Lung (tissue), 12 donors: ENCODE measurements around the gene LIPC. TPM values are rescaled to one million over a fixed set of nuclear protein-coding genes. Genes with fewer than 3 reads are reported as not detected.

Source experiments
- ATAC-seq: fragments of 200-7000 bp; cut with Tn5 transposase; one replicate; pipeline ENCODE4 v1.9.1; 2020; ENCODE audit warnings: moderate number of reproducible peaks; ENCODE audit not compliant: insufficient read depth, low FRiP score
- DNase-seq, 3 donors: peaks; one replicate each; pipeline ENCODE4 v3.0.0-alpha.2; 2013 to 2017
- H3K27ac ChIP-seq, 2 donors: one replicate each; pipeline ENCODE4 v1.5.1; 2013; ENCODE audit warnings: mild to moderate bottlenecking in 2 of 2, moderate library complexity in 2 of 2, control low read depth in 1 of 2, inconsistent platforms in 1 of 2, low read depth in 1 of 2, low read length in 1 of 2
- H3K27me3 ChIP-seq, 3 donors: one replicate each; pipeline ENCODE4 v1.5.1; 2013; ENCODE audit warnings: low read length in 2 of 3; ENCODE audit not compliant: control insufficient read depth in 3 of 3, insufficient read depth in 3 of 3
- H3K36me3 ChIP-seq, 4 donors: one replicate each; pipeline ENCODE4 v1.5.1; 2013; ENCODE audit warnings: low read length in 4 of 4, mild to moderate bottlenecking in 1 of 4, moderate library complexity in 1 of 4; ENCODE audit not compliant: control insufficient read depth in 4 of 4, insufficient read depth in 4 of 4
- H3K4me1 ChIP-seq, 5 donors: one replicate each; pipeline ENCODE4 v1.5.1; 2013; ENCODE audit warnings: low read length in 5 of 5, mild to moderate bottlenecking in 2 of 5, moderate library complexity in 1 of 5; ENCODE audit not compliant: control insufficient read depth in 5 of 5, insufficient read depth in 5 of 5
- H3K4me3 ChIP-seq: one replicate; pipeline ENCODE4 v1.5.1; 2013; ENCODE audit warnings: mild to moderate bottlenecking, control low read depth, moderate library complexity
- H3K9ac ChIP-seq, 2 donors: one replicate each; pipeline ENCODE4 v1.5.1; 2013; ENCODE audit warnings: low read length in 2 of 2, control low read depth in 1 of 2; ENCODE audit not compliant: insufficient read depth in 1 of 2
- H3K9me3 ChIP-seq, 4 donors: one replicate each; pipeline ENCODE4 v1.5.1; 2013; ENCODE audit warnings: low read length in 3 of 4, mild to moderate bottlenecking in 1 of 4, moderate library complexity in 1 of 4; ENCODE audit not compliant: control insufficient read depth in 4 of 4, insufficient read depth in 3 of 4
- CTCF ChIP-seq: IDR thresholded peaks from 2 replicates; pipeline ENCODE4 v1.5.1; 2012; ENCODE audit warnings: mild to moderate bottlenecking; ENCODE audit errors: control extremely low read depth, extremely low read depth
- WGBS, 2 donors: extraction: QIAGEN DNeasy Blood & Tissue Kit; methylation state at CpG; one replicate each; pipeline ENCODE4 v1.1.7; 2013; 5-methylcytosine and 5-hydroxymethylcytosine counted together
- polyA plus RNA-seq, 2 donors: library from polyadenylated mRNA; stranded (reverse); fragments of 200-250 nt; gene quantifications; one replicate each; pipeline ENCODE4 v1.2.1, GENCODE V29; 2013
- total RNA-seq, 2 donors: library from RNA; depleted of rRNA in 1 of 2; stranded (reverse); fragments of >200 nt in 1 of 2; gene quantifications; one replicate each; pipeline ENCODE4 v1.2.1, GENCODE V29; 2014 to 2021
- donor health status: control.
- donor health status: control.
- donor health status: Bipolar disorder and iron deficiency.
- donor health status: healthy.
- donor health status: DM: yes; HTN: yes; CAD: no.

Gene LIPC
- total and polyA plus RNA-seq, 4 donors = 0.20 to 0.57 (median 0.40) TPM

- peaks cover 0 to 4% (median 0%) of the 10 kb centered on the region in 5 donors for H3K4me1 ChIP-seq
- no peak overlapping the region for H3K9ac ChIP-seq
- no peak for TF ChIP-seq CTCF
- 60 to 71% methylated on average over 7 of the region's 7 CpGs for WGBS, 2 donors
- peak overlapping the region in 1 of 2 donors; percentile 7 for H3K27ac ChIP-seq
- no peaks in the 10 kb centered on the region for H3K9me3 ChIP-seq
- DNase-seq (peak in 1 of 3 donors; percentile 19), ATAC-seq (no peak)
- no peaks in the 10 kb centered on the region for H3K27me3 ChIP-seq
- H3K4me3 ChIP-seq = no peak overlapping the region
- H3K36me3 ChIP-seq = no peaks in the 10 kb centered on the region
These were observed 25.7 kb downstream of the LIPC start for GRCh38 chr15:58457466-58457965.

- Histone ChIP-seq H3K4me3 (no peak overlapping the region), H3K27ac (peak overlapping the region in 1 of 2 donors; percentile 7), H3K9me3 (no peaks in the 10 kb centered on the region), H3K4me1 (peaks cover 0 to 4% (median 0%) of the 10 kb centered on the region in 5 donors), H3K36me3 (no peaks in the 10 kb centered on the region), H3K27me3 (no peaks in the 10 kb centered on the region), H3K9ac (no peak overlapping the region)
- no peak for ATAC-seq
- peak in 2 of 3 donors; percentile 36 to 65 for DNase-seq
- WGBS, 2 donors = 23 to 46% methylated on average over 3 of the region's 3 CpGs
- TF ChIP-seq CTCF = no peak
These were observed 26.3 kb downstream of the LIPC start for GRCh38 chr15:58458076-58458475.

- Histone ChIP-seq H3K27me3 (no peaks in the 10 kb centered on the region), H3K4me1 (peaks cover 0 to 4% (median 0%) of the 10 kb centered on the region in 5 donors), H3K9me3 (no peaks in the 10 kb centered on the region), H3K9ac (no peak overlapping the region), H3K27ac (peak overlapping the region in 1 of 2 donors; percentile 13), H3K4me3 (no peak overlapping the region), H3K36me3 (no peaks in the 10 kb centered on the region)
- ATAC-seq (no peak), DNase-seq (peak in 1 of 3 donors; percentile 18)
- TF ChIP-seq CTCF = no peak
- 24 to 29% methylated on average over 2 of the region's 2 CpGs for WGBS, 2 donors
These were observed 27.3 kb downstream of the LIPC start for GRCh38 chr15:58459045-58459444.

- Histone ChIP-seq H3K4me1 (peaks cover 0 to 4% (median 0%) of the 10 kb centered on the region in 5 donors), H3K36me3 (no peaks in the 10 kb centered on the region), H3K27me3 (no peaks in the 10 kb centered on the region), H3K9me3 (no peaks in the 10 kb centered on the region), H3K4me3 (no peak overlapping the region), H3K27ac (peak overlapping the region; percentile 37 to 59), H3K9ac (no peak overlapping the region)
- 11 to 40% methylated on average over 10 of the region's 10 CpGs for WGBS, 2 donors
- no peak for TF ChIP-seq CTCF
- no peak for ATAC-seq
- no peak for DNase-seq
These were observed 27.8 kb downstream of the LIPC start for GRCh38 chr15:58459560-58459959.
